ENCODE data around the gene LIME1.

Gene LIME1, protein sequence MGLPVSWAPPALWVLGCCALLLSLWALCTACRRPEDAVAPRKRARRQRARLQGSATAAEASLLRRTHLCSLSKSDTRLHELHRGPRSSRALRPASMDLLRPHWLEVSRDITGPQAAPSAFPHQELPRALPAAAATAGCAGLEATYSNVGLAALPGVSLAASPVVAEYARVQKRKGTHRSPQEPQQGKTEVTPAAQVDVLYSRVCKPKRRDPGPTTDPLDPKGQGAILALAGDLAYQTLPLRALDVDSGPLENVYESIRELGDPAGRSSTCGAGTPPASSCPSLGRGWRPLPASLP

DNA sequence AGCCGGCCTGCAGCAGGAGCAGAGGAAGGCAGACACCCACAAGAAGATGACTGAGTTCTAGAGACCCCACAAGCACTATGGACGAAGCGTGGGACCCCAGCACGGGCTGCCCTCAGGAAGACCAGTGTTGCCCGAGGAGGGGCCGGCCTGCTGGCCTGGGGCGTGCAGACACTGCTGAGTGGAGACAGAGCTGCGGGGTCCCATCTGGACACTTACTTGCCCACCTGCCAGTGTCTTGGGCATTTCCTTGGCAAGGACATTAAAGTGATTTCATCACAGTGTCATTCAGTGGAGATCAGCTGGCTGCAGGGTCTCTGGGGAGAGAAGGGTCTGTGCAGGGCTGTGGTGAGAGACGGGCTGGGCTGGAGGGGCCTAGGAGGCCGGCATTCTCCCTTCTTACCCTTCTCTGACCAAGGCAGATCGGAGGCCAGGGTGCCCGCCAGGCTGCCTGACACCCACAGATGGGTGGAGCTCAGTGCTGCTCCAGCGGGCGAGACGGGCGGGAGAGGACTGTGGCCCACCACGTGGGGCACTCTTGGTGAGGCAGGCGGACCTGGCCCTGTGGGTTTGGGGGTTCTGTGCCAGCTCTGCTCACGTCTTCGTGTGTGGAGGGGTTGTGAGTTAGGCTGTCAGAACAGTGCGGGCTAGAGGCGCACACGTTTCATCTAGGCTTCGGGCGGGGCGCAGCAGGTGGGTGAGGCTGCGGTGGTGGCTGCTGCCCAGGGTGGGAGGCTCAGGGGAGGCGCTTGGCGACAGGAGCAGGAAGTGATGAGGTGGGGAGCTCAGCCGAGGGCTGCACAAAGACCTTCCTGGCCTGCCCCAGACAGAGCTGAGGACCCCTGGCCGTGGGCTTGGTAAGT lies at the start of gene LIME1:
TSS of gene LIME1 (plus strand) at position 806 of the 860 bp plus-strand sequence. CDS start 886 bp downstream, outside the sequence.
- no peak for DNase-seq

- DNase-seq, result no peak
Observed at GRCh38 chr20:63687419-63688178, 48.9 kb upstream of the LIME1 start.

- DNase-seq, result no peak
Observed at GRCh38 chr20:63688228-63689045, 48.0 kb upstream of the LIME1 start.

- no peak for DNase-seq
Observed at GRCh38 chr20:63689046-63690002, 47.1 kb upstream of the LIME1 start.

DNA sequence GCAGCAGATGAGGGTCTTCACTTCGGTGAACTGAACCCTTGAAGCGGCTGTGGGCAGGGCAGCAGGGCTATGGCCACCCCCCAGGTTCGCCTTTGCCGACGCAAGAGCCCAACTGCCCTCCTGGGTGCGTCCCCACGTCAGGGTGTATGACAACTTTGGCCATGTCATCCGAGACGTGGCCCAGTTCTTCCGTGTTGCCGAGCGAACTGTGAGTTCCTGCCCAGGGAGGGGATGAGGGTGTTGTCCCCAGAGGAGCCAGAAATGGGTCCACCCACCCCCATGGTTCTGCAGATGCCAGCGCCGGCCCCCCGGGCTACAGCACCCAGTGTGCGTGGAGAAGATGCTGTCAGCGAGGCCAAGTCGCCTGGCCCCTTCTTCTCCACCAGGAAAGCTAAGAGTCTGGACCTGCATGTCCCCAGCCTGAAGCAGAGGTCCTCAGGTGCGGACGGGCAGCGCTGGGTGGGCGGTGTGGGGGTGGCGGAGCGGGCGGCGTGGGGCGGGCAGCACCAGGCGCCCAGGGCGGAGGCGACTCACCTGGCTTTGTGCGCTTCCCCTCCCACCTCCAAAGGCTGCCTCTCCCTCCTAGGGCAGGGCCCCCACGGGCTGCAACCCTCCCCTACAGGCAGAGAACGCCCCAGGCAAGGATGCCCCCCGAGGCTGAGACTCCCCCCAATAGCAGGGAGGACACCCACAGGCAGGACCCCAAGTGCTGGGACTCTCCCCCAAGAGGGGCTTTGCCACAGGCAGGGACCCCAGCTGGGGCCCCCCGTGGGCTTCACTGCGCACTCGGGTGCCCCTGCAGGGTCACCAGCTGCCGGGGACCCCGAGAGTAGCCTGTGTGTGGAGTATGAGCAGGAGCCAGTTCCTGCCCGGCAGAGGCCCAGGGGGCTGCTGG lies 46.2 kb upstream of the LIME1 start:
- DNase-seq, result no peak

DNA sequence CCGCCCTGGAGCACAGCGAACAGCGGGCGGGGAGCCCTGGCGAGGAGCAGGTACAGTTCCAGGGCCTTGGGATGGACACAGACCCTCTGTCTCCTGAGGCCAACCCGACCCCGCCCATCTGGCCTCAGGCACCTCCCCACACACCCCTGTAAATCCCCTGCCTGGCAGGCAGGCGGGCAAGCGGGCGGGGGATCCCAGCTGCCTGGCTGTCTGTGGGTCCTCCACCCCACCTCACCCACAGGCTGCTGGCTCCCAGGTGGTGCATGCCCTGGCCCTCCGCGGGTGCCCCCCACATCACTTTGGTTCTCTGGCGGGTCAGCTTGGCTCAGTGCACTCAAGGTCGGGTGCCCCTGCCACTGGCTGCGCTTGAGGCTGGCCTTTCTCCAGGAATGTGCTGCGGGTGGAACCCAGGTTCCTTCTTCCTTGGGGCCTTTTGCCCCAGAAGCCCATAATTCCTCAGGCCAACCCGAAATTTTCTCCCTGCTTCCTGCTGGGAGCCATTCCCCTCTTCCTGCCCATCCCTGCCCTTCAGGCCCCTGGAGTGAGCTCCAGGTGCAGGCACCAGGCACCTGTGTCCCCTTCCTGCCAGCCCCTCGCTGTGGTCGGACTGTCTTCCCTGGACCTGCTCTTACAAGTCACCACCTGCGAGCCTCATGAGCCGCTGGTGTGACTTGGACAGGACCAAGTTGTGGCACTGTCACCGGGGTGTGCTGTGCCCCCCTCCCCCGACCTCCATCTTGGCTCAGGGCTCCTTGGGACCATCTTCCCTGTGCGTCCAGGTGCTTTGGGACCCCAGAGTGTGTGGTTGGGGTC lies 45.4 kb upstream of the LIME1 start:
- DNase-seq, result no peak

DNA sequence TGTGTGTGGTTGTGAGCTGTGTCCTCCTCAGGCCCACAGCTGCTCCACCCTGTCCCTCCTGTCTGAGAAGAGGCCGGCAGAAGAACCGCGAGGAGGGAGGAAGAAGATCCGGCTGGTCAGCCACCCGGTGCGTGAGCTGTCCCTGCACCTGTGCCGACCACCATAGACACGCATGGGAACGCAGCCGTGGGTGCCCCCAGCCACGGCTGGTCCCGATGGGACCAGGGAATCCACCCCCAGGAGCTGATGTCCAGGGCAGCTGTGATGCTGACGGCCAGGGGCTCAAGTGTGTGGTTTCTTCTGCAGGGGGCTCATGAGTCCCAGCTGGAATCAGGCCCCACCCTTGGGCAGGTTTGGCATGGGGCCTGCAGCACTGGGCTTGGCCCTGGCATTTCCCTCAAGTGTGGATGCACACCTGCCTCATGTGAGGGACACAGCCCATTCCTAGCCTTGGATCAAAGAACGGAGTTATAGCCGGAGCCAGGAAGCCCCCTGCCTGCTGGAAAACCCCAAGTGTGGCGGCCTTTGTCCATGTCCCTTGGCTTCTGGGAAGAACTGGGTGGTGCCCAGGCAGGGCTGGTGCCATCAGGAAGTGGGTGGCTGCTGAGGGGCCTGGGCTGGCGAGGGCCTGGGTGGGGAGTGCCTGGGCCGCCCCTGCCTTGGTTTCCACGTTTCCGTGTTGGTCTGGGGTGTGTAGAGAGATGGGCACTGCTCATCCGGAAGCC lies 44.6 kb upstream of the LIME1 start:
- no peak for DNase-seq

DNA sequence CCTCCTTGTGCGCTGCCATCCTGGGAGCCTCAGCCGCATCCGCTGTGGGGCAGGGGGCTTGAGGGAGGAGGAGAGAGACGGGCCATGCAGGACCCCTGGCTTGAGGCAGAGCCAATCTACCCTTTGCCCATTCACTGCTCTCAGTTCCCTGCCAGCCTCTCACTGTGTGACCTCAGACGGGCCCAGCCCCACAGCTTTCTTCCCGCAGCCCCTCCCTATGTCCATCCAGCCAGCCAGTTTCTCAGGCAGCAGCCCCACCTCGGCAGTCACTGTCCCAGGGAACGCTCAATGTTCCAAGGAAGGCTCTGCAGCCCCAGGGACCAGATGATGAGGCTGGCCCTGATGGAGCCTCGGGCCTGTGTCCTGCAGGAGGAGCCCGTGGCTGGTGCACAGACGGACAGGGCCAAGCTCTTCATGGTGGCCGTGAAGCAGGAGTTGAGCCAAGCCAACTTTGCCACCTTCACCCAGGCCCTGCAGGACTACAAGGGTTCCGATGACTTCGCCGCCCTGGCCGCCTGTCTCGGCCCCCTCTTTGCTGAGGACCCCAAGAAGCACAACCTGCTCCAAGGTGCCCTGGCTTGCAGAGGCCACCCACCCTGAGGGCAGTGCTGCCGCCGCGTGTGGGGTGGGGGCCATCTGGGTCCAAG lies 43.9 kb upstream of the LIME1 start:
- no peak for DNase-seq

GRCh38 chr20:63693083-63693732 lies 43.3 kb upstream of the LIME1 start:
- no peak for DNase-seq

DNA sequence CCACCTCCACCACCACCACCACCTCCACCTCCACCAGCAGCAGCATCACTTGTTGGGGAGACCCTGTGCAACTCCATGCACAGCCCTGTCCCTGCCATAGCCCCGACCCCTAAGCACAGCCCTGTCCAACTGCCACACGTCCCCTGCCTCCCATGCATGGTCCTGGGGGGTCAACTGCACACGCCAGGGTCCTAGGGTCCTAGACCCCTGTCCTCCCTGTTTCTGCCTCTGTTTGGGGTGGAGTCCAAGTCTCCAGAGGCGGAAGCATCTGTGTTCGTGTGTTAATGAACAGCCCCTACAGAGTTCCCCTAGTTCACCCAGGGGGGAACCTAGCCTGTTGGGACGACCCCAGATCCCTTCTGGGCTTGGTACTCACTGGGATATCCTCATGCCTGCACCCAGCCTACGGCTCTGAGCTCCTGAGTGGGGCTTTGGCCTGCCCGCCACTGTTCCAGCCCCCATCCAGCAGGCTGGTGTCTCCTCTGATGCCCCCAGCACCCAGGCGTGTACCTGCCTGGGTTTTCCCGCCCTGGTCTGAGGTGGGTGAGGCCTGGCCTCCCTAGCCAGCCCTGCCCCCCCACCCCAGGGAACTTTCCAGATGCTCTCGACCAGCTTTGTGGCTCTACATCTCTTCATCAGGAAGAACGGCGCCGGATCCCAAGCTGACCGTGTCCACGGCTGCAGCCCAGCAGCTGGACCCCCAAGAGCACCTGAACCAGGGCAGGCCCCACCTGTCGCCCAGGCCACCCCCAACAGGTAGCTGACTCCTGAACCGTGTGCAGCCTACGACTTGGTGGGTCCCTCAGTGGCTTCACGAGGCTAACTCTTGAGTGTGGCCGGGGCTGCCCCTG lies 42.5 kb upstream of the LIME1 start:
- no peak for DNase-seq

- DNase-seq, result no peak
Observed at GRCh38 chr20:63694584-63695423, 41.7 kb upstream of the LIME1 start.

DNA sequence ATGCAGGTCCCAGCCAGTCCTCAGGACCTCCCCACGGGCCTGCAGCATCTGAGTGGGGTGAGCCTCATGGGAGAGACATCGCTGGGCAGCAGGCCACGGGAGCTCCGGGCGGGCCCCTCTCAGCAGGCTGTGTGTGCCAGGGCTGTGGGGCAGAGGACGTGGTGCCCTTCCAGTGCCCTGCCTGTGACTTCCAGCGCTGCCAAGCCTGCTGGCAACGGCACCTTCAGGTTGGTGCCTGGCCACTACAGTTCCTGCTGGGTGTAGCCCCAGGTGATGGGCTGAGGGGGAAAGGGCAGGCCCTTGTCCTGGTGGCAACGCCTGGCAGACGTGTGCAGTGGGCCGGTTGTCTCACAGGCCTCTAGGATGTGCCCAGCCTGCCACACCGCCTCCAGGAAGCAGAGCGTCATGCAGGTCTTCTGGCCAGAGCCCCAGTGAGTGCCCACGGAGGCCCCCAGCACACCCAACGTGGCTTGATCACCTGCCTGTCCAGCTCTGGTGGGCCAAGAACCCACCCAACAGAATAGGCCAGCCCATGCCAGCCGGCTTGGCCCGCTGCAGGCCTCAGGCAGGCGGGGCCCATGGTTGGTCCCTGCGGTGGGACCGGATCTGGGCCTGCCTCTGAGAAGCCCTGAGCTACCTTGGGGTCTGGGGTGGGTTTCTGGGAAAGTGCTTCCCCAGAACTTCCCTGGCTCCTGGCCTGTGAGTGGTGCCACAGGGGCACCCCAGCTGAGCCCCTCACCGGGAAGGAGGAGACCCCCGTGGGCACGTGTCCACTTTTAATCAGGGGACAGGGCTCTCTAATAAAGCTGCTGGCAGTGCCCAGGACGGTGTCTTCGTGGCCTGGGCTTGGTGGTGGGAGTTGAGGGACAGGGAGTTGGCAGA lies 40.8 kb upstream of the LIME1 start:
- DNase-seq, result no peak

- DNase-seq, result no peak
Observed at GRCh38 chr20:63696306-63696627, 40.2 kb upstream of the LIME1 start.

- DNase-seq, result no peak
Observed at GRCh38 chr20:63696628-63697356, 39.7 kb upstream of the LIME1 start, which contains the start of gene TNFRSF6B. Gene TNFRSF6B, plus strand, starts transcription at chr20:63696652. Its CDS starts 116 bp downstream, at chr20:63696768.
